ENCODE results near the gene ARHGAP15. TPM values are rescaled to one million over a fixed set of nuclear protein-coding genes. Genes with fewer than 3 reads are reported as not detected.

ARHGAP15 gene
- total RNA-seq, 1 donor from 2014 or later = not detected

- TF ChIP-seq CTCF (IDR thresholded peaks at IDR 0.05) = no peak
- Mint-ChIP-seq H3K4me3 (ENCODE audit: unreplicated experiment) (no peak overlapping the region), H3K9me3 (ENCODE audit: unreplicated experiment) (peaks cover 6% of the 10 kb centered on the region), H3K36me3 (ENCODE audit: unreplicated experiment) (no peaks in the 10 kb centered on the region), H3K27ac (ENCODE audit: unreplicated experiment) (no peak overlapping the region), H3K4me1 (ENCODE audit: unreplicated experiment) (peaks cover 7% of the 10 kb centered on the region), H3K27me3 (ENCODE audit: unreplicated experiment) (no peaks in the 10 kb centered on the region)
- DNase-seq (ENCODE audit: extremely low spot score, unreplicated experiment) = no peak
Measured at GRCh38 chr2:143468341-143468888, 339.2 kb downstream of the ARHGAP15 start.

GRCh38 chr2:143469323-143469722 lies 340.1 kb downstream of the ARHGAP15 start:
- Mint-ChIP-seq H3K4me1 (ENCODE audit: unreplicated experiment) (peaks cover 12% of the 10 kb centered on the region), H3K36me3 (ENCODE audit: unreplicated experiment) (no peaks in the 10 kb centered on the region), H3K27ac (ENCODE audit: unreplicated experiment) (no peak overlapping the region), H3K9me3 (ENCODE audit: unreplicated experiment) (peaks cover 6% of the 10 kb centered on the region), H3K27me3 (ENCODE audit: unreplicated experiment) (no peaks in the 10 kb centered on the region), H3K4me3 (ENCODE audit: unreplicated experiment) (no peak overlapping the region)
- TF ChIP-seq CTCF (IDR thresholded peaks at IDR 0.05) = no peak
- no peak for DNase-seq (ENCODE audit: extremely low spot score, unreplicated experiment)

GRCh38 chr2:143471550-143471949 lies 342.3 kb downstream of the ARHGAP15 start:
- H3K9me3 Mint-ChIP-seq (ENCODE audit: unreplicated experiment) = peaks cover 6% of the 10 kb centered on the region
- no peaks in the 10 kb centered on the region for H3K36me3 Mint-ChIP-seq (ENCODE audit: unreplicated experiment)
- H3K27me3 Mint-ChIP-seq (ENCODE audit: unreplicated experiment) = no peaks in the 10 kb centered on the region
- no peak overlapping the region for H3K4me3 Mint-ChIP-seq (ENCODE audit: unreplicated experiment)
- no peak for TF ChIP-seq CTCF (IDR thresholded peaks at IDR 0.05)
- no peak overlapping the region for H3K27ac Mint-ChIP-seq (ENCODE audit: unreplicated experiment)
- peaks cover 32% of the 10 kb centered on the region for H3K4me1 Mint-ChIP-seq (ENCODE audit: unreplicated experiment)
- no peak for DNase-seq (ENCODE audit: extremely low spot score, unreplicated experiment)

- TF ChIP-seq CTCF (IDR thresholded peaks at IDR 0.05) = no peak
- H3K4me1 Mint-ChIP-seq (ENCODE audit: unreplicated experiment) = peaks cover 36% of the 10 kb centered on the region
- DNase-seq (ENCODE audit: extremely low spot score, unreplicated experiment) = no peak
- H3K27me3 Mint-ChIP-seq (ENCODE audit: unreplicated experiment) = no peaks in the 10 kb centered on the region
- H3K36me3 Mint-ChIP-seq (ENCODE audit: unreplicated experiment) = no peaks in the 10 kb centered on the region
- H3K4me3 Mint-ChIP-seq (ENCODE audit: unreplicated experiment) = no peak overlapping the region
- peak overlapping the region; percentile 10 for H3K27ac Mint-ChIP-seq (ENCODE audit: unreplicated experiment)
- H3K9me3 Mint-ChIP-seq (ENCODE audit: unreplicated experiment) = peaks cover 6% of the 10 kb centered on the region
Measured at GRCh38 chr2:143473216-143473615, 344.0 kb downstream of the ARHGAP15 start.

- peaks cover 6% of the 10 kb centered on the region for H3K9me3 Mint-ChIP-seq (ENCODE audit: unreplicated experiment)
- H3K27ac Mint-ChIP-seq (ENCODE audit: unreplicated experiment) = peak overlapping the region; percentile 31
- peaks cover 36% of the 10 kb centered on the region for H3K4me1 Mint-ChIP-seq (ENCODE audit: unreplicated experiment)
Measured at GRCh38 chr2:143473820-143474219, 344.6 kb downstream of the ARHGAP15 start.

More at GRCh38 chr2:143473820-143474219, 344.6 kb downstream of the ARHGAP15 start:
- Mint-ChIP-seq H3K4me3 (ENCODE audit: unreplicated experiment) (no peak overlapping the region), H3K36me3 (ENCODE audit: unreplicated experiment) (no peaks in the 10 kb centered on the region), H3K27me3 (ENCODE audit: unreplicated experiment) (no peaks in the 10 kb centered on the region)
- no peak for TF ChIP-seq CTCF (IDR thresholded peaks at IDR 0.05)
- no peak for DNase-seq (ENCODE audit: extremely low spot score, unreplicated experiment)

Data from osteocyte (in vitro differentiated cells).